Upper lobe of right lung (tissue), 1 donor: ENCODE results near the gene MRPL40. TPM values are rescaled to one million over a fixed set of nuclear protein-coding genes. Genes with fewer than 3 reads are reported as not detected.

Experiments
- ATAC-seq: fragments of 200-7000 bp; cut with Tn5 transposase; one replicate; pipeline ENCODE4 v1.9.1; 2020; ENCODE audit warnings: mild to moderate bottlenecking, moderate library complexity
- DNase-seq: peaks from one replicate; pipeline ENCODE4 v3.0.0-alpha.2; 2020
- H3K27ac ChIP-seq: fragments of 200-600 bp; one replicate; pipeline ENCODE4 v1.8.0; 2022
- H3K27me3 ChIP-seq: fragments of 200-600 bp; one replicate; pipeline ENCODE4 v1.8.0; 2022; ENCODE audit warnings: mild to moderate bottlenecking
- H3K36me3 ChIP-seq: fragments of 200-600 bp; one replicate; pipeline ENCODE4 v1.8.0; 2022
- H3K4me1 ChIP-seq: fragments of 200-600 bp; one replicate; pipeline ENCODE4 v1.8.0; 2022
- H3K4me3 ChIP-seq: fragments of 200-600 bp; one replicate; pipeline ENCODE4 v1.8.0; 2022; ENCODE audit warnings: mild to moderate bottlenecking
- H3K9me3 ChIP-seq: fragments of 200-600 bp; one replicate; pipeline ENCODE4 v1.8.0; 2022
- CTCF ChIP-seq: fragments of 200-600 bp; IDR thresholded peaks from one replicate; pipeline ENCODE4 v1.8.0; 2022; ENCODE audit warnings: antibody characterized with exemption
- intact Hi-C: fragments of 100-400 bp; cut with DNase I; formaldehyde crosslinking; loops from one replicate; pipeline ENCODE4 v1.11.0; 2022
- total RNA-seq: library from RNA; stranded (reverse); fragmentation: NEBNext Ultra II Directional; extraction: Animal tissue kit (Norgen Biotek cat#: 25700); gene quantifications from one replicate; pipeline ENCODE4 v1.2.1, GENCODE V29; 2021
- donor health status: DM: no; HTN: yes; CAD: no; lungs with severe emphysema.

The MRPL40 gene
- total RNA-seq, 1 donor from 2014 or later, result 20.5 TPM

GRCh38 chr22:19396934-19397733, 35.2 kb upstream of the MRPL40 start:
- H3K4me1 ChIP-seq, result no peaks in the 10 kb centered on the region
- H3K4me3 ChIP-seq, result no peak overlapping the region
- DNase-seq (no peak), ATAC-seq (no peak)
- no peak for TF ChIP-seq CTCF
- H3K9me3 ChIP-seq, result no peaks in the 10 kb centered on the region
- no peak overlapping the region for H3K27ac ChIP-seq
- H3K27me3 ChIP-seq, result no peaks in the 10 kb centered on the region
- H3K36me3 ChIP-seq, result peaks cover 75% of the 10 kb centered on the region
- intact Hi-C loops, result no loop called here

- no peak overlapping the region for H3K27ac ChIP-seq
- ATAC-seq (no peak), DNase-seq (no peak)
- H3K4me1 ChIP-seq, result no peaks in the 10 kb centered on the region
- H3K27me3 ChIP-seq, result no peaks in the 10 kb centered on the region
- no peak for TF ChIP-seq CTCF
- H3K36me3 ChIP-seq, result peaks cover 69% of the 10 kb centered on the region
- intact Hi-C loops, result no loop called here
- no peak overlapping the region for H3K4me3 ChIP-seq
- H3K9me3 ChIP-seq, result no peaks in the 10 kb centered on the region
Observed at GRCh38 chr22:19397734-19398104, 34.6 kb upstream of the MRPL40 start.

- Histone ChIP-seq H3K4me1 (no peaks in the 10 kb centered on the region), H3K27ac (no peak overlapping the region), H3K9me3 (no peaks in the 10 kb centered on the region), H3K36me3 (peaks cover 64% of the 10 kb centered on the region), H3K4me3 (no peak overlapping the region), H3K27me3 (no peaks in the 10 kb centered on the region)
- intact Hi-C loops, result no loop called here
- no peak for ATAC-seq
- no peak for DNase-seq
- no peak for TF ChIP-seq CTCF
Observed at GRCh38 chr22:19398206-19398605, 34.1 kb upstream of the MRPL40 start.

- Histone ChIP-seq H3K36me3 (peaks cover 60% of the 10 kb centered on the region), H3K4me1 (no peaks in the 10 kb centered on the region), H3K9me3 (no peaks in the 10 kb centered on the region), H3K27me3 (no peaks in the 10 kb centered on the region), H3K27ac (no peak overlapping the region), H3K4me3 (no peak overlapping the region)
- TF ChIP-seq CTCF, result no peak
- DNase-seq, result no peak
- intact Hi-C loops, result no loop called here
- ATAC-seq, result no peak
Observed at GRCh38 chr22:19398652-19399051, 33.7 kb upstream of the MRPL40 start.

GRCh38 chr22:19400881-19401280, 31.5 kb upstream of the MRPL40 start:
- peaks cover 59% of the 10 kb centered on the region for H3K36me3 ChIP-seq
- H3K27me3 ChIP-seq, result no peaks in the 10 kb centered on the region
- no peak for ATAC-seq
- no peaks in the 10 kb centered on the region for H3K4me1 ChIP-seq
- no peaks in the 10 kb centered on the region for H3K9me3 ChIP-seq
- H3K27ac ChIP-seq, result no peak overlapping the region
- intact Hi-C loops, result no loop called here
- H3K4me3 ChIP-seq, result no peak overlapping the region
- no peak for DNase-seq
- no peak for TF ChIP-seq CTCF
